ENCODE data around the gene UTF1. TPM values are rescaled to one million over a fixed set of nuclear protein-coding genes. Genes with fewer than 3 reads are reported as not detected.

Gene UTF1
- total and polyA plus RNA-seq, 9 of the 15 experiments (the other 6 are each of a cell fraction or from before 2014, with no cell fraction given): 0.35 to 0.46 TPM; not detected in 7

DNA sequence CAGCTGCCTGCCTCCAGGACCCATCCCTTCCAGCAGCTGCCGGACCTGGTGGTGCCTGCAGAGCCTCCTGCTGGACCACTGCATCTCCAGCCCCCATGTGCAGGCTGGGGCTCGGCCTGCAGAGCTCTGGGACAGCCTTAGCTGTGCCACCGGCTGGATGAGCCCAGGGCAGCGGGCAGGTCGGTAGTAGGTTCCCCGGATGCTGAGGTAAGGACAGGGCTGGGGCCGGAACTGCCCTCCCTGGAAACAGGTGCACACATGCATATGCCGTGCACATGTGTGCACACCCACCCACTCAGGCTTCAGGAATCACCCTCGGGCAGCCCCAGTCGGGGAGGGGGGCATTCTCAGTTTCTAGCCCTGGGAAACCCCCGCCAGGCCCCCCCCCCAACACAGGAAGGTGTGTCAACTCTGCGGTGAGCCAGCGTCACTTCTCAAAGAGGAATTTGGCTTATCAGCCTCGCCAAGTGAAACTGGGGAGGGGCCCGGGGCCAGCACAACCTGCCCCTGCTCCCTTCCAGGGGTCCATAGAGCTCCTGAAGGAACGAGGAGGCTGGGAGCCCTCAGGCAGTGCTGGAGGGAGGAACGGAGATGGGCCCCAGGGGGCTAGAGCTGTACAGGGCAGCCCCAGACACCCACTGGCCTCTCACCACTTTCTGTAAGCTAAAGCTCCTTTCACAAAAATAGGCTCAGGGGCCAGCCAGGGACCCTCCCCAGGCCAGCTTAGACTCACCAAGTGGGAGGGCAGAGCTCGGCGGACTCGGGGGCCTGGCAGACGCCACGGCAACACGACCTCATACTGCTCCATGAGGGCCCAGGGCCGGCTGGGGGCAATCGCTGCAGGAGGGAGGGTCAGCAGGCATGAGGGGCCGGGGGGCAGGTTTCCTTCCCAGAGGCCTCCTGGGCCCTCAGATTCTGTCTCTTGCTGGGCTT, 45.0 kb downstream of the UTF1 start (continued):
- TF ChIP-seq ID3 (CRISPR knock-in tag; IDR thresholded peaks at IDR 0.05): no peak
- no peak for TF ChIP-seq ID3 (tag; IDR thresholded peaks at IDR 0.05)
- TF ChIP-seq, protein P1, sequence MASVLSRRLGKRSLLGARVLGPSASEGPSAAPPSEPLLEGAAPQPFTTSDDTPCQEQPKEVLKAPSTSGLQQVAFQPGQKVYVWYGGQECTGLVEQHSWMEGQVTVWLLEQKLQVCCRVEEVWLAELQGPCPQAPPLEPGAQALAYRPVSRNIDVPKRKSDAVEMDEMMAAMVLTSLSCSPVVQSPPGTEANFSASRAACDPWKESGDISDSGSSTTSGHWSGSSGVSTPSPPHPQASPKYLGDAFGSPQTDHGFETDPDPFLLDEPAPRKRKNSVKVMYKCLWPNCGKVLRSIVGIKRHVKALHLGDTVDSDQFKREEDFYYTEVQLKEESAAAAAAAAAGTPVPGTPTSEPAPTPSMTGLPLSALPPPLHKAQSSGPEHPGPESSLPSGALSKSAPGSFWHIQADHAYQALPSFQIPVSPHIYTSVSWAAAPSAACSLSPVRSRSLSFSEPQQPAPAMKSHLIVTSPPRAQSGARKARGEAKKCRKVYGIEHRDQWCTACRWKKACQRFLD (CRISPR knock-in tag; IDR thresholded peaks at IDR 0.05): no peak
- TF ChIP-seq MTF1 (CRISPR knock-in tag; IDR thresholded peaks at IDR 0.05; ENCODE audit: borderline replicate concordance): no peak
- TF ChIP-seq ETV5 (CRISPR knock-in tag; IDR thresholded peaks at IDR 0.05; ENCODE audit: low read depth): no peak
- TF ChIP-seq, protein P2, sequence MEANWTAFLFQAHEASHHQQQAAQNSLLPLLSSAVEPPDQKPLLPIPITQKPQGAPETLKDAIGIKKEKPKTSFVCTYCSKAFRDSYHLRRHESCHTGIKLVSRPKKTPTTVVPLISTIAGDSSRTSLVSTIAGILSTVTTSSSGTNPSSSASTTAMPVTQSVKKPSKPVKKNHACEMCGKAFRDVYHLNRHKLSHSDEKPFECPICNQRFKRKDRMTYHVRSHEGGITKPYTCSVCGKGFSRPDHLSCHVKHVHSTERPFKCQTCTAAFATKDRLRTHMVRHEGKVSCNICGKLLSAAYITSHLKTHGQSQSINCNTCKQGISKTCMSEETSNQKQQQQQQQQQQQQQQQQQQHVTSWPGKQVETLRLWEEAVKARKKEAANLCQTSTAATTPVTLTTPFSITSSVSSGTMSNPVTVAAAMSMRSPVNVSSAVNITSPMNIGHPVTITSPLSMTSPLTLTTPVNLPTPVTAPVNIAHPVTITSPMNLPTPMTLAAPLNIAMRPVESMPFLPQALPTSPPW (CRISPR knock-in tag; IDR thresholded peaks at IDR 0.05): peak; percentile 91
- TF ChIP-seq, protein P3, sequence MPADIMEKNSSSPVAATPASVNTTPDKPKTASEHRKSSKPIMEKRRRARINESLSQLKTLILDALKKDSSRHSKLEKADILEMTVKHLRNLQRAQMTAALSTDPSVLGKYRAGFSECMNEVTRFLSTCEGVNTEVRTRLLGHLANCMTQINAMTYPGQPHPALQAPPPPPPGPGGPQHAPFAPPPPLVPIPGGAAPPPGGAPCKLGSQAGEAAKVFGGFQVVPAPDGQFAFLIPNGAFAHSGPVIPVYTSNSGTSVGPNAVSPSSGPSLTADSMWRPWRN (IDR thresholded peaks at IDR 0.05; ENCODE audit: low read depth): no peak
- no peak for TF ChIP-seq PRPF4 (IDR thresholded peaks at IDR 0.05; ENCODE audit: insufficient read depth, low read depth, low read length, poor library complexity, severe bottlenecking)
- TF ChIP-seq RNF2 (IDR thresholded peaks at IDR 0.05): no peak
- no peak for TF ChIP-seq USF2 (CRISPR knock-in tag; IDR thresholded peaks at IDR 0.05)
- TF ChIP-seq ELF4 (CRISPR knock-in tag; IDR thresholded peaks at IDR 0.05): no peak
- no peak for TF ChIP-seq IRF1 (CRISPR knock-in tag; IDR thresholded peaks at IDR 0.05; ENCODE audit: borderline replicate concordance)
- TF ChIP-seq MYBL2 (IDR thresholded peaks at IDR 0.05; ENCODE audit: low read depth): no peak
- TF ChIP-seq MYBL2 (CRISPR knock-in tag; IDR thresholded peaks at IDR 0.05; ENCODE audit: borderline replicate concordance): no peak
- no peak for TF ChIP-seq UBTF (IDR thresholded peaks at IDR 0.05; ENCODE audit: borderline replicate concordance in 1 of 2, low read depth in 2 of 2, low read length in 2 of 2)
- no peak for TF ChIP-seq PPARD (CRISPR knock-in tag; IDR thresholded peaks at IDR 0.05)
- no peak for TF ChIP-seq NCOA1 (IDR thresholded peaks at IDR 0.05; ENCODE audit: low read depth)
- no peak for TF ChIP-seq KAT8 (IDR thresholded peaks at IDR 0.05; ENCODE audit: low read depth)
- TF ChIP-seq LEF1 (IDR thresholded peaks at IDR 0.05): no peak

All from K562 (cell line).